DOHH2 (cell line): ENCODE results near the gene VLDLR.
"Not testable (repeated sequence)": the region's sequence is repeated elsewhere in the genome, so short reads cannot be mapped to it uniquely, and the experiment has no call there.

Experiments used
- EZH2phosphoT487 ChIP-seq: fragments of 200-600 bp; sonication (generic); IDR thresholded peaks from 2 replicates; pipeline ENCODE4 v1.6.1; 2017; ENCODE audit warnings: borderline replicate concordance, mild to moderate bottlenecking, antibody characterized with exemption, low read length, moderate library complexity, mixed read lengths
- TF ChIP-seq, protein P1 (sequence below): fragments of 200-600 bp; sonication (generic); IDR thresholded peaks from one replicate; pipeline ENCODE4 v1.5.1; 2014; ENCODE audit warnings: antibody characterized with exemption, mild to moderate bottlenecking, low read depth, low read length; ENCODE audit not compliant: poor library complexity, severe bottlenecking

DNA sequence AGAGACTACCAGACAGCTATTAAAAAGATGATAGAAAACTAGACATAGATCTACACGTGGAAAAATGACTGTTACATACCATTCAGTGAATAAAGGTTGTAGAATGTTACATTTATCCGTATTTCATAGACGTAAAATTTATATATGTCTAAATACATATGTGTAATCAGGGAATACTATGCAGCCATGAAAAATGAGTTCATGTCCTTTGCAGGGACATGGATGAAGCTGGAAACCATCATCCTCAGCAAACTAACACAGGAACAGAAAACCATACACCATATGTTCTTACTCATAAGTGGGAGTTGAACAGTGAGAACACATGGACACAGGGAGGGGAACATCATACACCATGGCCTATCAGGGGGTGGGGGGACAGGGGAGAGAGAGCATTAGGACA lies 85.7 kb downstream of the VLDLR start:
- TF ChIP-seq, protein P1, sequence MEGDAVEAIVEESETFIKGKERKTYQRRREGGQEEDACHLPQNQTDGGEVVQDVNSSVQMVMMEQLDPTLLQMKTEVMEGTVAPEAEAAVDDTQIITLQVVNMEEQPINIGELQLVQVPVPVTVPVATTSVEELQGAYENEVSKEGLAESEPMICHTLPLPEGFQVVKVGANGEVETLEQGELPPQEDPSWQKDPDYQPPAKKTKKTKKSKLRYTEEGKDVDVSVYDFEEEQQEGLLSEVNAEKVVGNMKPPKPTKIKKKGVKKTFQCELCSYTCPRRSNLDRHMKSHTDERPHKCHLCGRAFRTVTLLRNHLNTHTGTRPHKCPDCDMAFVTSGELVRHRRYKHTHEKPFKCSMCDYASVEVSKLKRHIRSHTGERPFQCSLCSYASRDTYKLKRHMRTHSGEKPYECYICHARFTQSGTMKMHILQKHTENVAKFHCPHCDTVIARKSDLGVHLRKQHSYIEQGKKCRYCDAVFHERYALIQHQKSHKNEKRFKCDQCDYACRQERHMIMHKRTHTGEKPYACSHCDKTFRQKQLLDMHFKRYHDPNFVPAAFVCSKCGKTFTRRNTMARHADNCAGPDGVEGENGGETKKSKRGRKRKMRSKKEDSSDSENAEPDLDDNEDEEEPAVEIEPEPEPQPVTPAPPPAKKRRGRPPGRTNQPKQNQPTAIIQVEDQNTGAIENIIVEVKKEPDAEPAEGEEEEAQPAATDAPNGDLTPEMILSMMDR, result not testable (repeated sequence)
- not testable (repeated sequence) for TF ChIP-seq EZH2phosphoT487
